PC-9 (cell line): ENCODE data around the gene PCDHGA5.

Experiments used
- EZH2 ChIP-seq: fragments of 200-600 bp; sonication (generic); IDR thresholded peaks from 2 replicates; pipeline ENCODE4 v1.8.0; 2017; ENCODE audit warnings: antibody characterized with exemption, low read depth
- TF ChIP-seq, protein P1 (sequence below): fragments of 200-600 bp; sonication (generic); conservative IDR thresholded peaks from 2 replicates; pipeline ENCODE4 v1.6.1; 2017; ENCODE audit warnings: mixed run types, antibody characterized with exemption, mild to moderate bottlenecking, moderate library complexity

DNA sequence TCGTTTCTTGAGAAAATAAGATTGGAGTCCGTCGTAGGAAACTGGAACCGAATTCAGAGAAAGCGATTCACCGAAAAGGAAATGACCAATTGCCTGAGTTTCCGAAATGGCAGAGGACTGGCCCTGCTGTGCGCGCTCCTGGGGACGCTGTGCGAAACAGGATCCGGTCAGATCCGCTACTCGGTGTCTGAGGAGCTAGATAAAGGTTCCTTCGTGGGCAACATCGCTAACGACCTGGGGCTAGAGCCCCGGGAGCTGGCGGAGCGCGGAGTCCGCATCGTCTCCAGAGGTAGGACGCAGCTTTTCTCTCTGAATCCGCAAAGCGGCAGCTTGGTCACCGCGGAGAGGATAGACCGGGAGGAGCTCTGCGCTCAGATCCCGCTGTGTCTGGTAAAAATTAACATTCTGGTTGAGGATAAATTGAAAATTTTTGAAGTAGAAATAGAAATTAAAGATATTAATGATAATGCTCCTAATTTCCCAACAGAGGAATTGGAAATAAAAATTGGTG lies 20.0 kb upstream of the PCDHGA5 start:
- TF ChIP-seq, protein P1, sequence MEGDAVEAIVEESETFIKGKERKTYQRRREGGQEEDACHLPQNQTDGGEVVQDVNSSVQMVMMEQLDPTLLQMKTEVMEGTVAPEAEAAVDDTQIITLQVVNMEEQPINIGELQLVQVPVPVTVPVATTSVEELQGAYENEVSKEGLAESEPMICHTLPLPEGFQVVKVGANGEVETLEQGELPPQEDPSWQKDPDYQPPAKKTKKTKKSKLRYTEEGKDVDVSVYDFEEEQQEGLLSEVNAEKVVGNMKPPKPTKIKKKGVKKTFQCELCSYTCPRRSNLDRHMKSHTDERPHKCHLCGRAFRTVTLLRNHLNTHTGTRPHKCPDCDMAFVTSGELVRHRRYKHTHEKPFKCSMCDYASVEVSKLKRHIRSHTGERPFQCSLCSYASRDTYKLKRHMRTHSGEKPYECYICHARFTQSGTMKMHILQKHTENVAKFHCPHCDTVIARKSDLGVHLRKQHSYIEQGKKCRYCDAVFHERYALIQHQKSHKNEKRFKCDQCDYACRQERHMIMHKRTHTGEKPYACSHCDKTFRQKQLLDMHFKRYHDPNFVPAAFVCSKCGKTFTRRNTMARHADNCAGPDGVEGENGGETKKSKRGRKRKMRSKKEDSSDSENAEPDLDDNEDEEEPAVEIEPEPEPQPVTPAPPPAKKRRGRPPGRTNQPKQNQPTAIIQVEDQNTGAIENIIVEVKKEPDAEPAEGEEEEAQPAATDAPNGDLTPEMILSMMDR: peak; percentile 29; the same call in 1 of the 2 replicates
- TF ChIP-seq EZH2: no peak
